Stimulated activated CD8-positive, alpha-beta memory T cell treated with anti-CD3 and anti-CD28 coated beads, Interleukin-4, amount 100 ng/mL, for 24 hours (primary cell): ENCODE data around the gene LEFTY2.
"Not testable (repeated sequence)": the region's sequence is repeated elsewhere in the genome, so short reads cannot be mapped to it uniquely, and the experiment has no call there.

Experiments
- DNase-seq: peaks from one replicate; pipeline ENCODE4 v3.0.0-alpha.2; 2020; ENCODE audit warnings: low read depth

Gene LEFTY2

DNA sequence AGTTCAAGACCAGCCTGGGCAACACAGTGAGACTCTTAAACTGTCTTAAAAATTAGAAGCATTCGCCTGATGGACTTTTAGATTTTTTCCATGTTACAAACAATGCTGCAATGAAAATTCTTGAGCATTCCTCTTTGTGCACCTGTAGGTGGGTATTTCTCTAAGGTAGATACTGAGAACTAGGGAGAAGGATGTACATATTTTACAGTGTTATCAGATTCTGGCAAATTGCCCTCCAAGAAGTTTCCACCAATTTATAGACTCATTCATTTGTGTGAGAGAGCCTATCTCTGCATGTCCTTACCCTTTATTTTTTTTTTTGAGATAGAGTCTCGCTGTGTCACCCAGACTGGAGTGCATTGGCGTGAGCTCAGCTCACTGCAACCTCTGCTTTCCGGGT is 12.3 kb upstream of the LEFTY2 start:
- no peak for DNase-seq

DNA sequence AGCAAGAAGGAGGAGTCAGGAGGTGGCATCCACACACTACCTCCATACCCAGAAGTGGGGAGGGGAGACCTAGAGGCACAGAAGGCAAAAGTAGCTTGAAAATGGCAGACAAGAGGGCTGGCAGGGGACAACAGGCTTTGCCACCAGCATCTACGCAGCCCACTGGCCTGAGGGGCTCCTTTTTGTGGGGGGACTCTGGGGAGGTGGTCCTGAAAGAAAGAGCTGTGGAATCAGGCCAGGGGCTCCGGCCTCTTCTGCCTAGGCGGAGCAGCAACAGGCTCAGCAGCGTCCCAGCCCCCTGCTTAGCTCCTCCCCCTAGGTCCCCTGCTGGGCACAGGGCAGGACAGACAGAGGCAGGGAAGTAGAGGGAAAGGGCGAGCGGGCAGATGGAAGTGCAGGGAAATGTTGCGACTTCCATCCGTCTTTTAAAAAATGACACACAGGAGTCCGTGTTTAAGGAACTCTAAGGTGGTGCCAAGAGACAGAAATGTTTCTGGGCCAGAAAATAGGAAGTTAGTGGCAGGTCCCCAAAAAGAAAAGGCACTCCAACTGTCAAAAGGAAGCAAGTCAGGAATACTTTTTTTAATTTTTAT is 10.0 kb upstream of the LEFTY2 start:
- no peak for DNase-seq

DNA sequence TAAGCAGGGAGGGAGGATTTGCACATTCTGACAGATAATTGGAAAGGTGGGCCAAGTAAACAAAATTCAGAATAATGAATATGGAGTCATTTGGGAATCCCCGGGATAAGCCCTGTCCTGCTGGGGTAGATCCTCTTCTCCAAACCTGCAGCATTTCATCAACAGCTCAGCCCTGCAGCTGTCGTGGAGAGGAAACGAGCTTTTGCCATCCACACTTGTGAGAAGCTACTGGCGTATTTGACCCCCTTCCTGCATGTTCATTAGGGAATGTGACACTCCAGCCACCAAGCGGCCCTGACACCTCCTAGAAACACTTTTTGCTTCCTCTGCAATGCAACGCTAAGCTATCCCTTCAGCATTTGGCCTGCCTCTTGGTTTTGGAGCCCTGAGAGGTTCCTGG is 8.0 kb upstream of the LEFTY2 start:
- DNase-seq: no peak

DNA sequence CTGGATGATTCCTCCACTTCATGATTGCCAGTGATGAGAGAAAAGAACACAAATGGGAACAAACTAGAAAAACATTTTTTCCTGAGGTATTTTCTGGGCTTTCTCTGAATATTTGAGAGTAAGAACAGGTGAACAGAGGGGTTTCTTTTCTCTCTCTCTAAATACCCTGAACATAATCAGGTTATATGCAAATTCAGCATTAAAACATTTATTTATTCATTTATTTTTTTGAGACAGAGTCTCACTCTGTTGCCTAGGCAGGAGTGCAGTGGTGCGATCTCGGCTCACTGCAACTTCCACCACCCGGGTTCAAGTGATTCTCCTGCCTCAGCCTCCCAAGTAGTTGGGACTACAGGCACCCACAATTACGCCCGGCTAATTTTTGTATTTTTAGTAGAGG is 5.8 kb upstream of the LEFTY2 start:
- DNase-seq: no peak

DNA sequence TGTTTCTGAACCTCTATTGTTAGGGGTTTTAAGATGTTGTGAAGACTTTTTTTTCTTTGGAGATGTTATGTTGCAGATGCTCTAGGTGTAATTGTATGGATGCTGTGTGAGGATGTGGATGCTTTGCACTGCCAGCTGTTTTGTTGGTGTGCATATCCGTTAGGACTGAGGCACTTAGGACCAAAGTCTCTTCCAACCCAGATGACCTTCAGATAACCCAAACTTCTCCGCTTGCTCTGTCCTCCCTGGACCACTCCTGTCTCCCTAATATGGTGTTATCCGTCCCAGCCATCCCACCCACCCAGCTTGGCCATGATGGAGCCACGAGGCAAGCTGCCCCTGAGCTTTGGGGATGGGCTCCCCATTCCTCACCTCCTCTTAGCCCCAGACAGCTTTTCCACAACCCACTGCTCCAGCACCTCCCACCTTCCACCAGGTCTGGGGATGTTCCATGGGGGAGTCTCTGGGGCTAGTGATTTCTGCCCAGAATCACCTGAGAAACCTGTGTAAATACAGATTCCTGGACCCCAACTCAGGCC is 5.1 kb upstream of the LEFTY2 start:
- DNase-seq: no peak

DNA sequence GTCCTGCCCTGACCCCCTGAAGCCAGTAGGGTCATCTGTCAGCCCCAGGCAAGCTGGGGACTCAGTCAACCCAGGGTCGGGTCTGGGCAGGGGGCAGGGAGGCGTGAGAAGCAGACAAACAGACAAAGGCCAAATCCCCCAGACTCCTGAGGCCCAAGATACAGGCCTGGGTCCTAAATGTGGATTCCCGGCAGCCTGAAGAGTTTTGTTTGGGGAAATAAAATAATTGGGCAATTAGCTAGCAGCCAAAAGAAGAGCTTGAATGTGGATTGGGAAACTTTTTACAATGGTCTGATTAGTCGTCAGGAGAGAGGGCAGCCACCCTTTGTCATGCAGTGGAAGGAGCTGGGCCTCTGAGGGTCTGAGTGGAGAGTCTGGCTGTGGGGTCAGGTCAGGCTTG is 4.5 kb upstream of the LEFTY2 start:
- no peak for DNase-seq

DNA sequence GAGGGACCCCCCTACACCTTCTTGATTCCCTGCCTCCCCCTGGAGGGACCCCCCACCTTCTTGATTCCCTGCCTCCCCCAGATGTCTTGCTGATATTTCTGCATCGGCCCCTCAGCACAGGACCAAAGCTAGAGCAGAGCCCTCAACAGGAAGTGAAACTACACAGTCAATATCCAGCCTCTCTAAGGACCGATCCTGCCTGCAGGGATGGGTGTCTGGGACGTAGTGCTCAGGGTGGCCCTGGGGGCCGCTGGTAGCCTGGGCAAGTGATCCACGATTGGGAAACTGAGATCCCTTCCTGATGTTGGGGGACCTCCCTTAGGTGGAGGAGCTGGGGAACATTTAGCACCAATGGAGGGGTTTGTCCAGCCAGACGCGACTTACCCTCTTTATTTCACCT is 3.9 kb upstream of the LEFTY2 start:
- no peak for DNase-seq

DNA sequence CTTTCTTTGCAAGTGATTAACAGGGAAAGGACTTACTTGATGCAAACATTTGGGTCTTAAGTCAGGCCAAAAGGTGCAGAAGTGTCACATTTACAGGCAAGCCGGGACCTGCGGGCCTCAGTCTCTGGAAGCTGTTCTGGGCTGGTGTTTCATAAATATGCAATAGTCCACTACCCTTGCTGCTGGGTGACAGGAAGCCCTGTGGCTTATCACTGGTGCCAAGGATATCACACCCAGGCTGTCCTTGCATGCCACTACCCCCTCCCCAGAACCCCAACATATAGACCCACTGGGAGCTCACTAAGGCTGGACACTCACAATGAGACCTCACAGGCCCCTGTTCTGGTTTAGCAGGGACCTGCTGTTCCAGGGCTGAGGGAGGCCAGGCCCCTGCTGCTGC is 3.4 kb upstream of the LEFTY2 start:
- DNase-seq: no peak

DNA sequence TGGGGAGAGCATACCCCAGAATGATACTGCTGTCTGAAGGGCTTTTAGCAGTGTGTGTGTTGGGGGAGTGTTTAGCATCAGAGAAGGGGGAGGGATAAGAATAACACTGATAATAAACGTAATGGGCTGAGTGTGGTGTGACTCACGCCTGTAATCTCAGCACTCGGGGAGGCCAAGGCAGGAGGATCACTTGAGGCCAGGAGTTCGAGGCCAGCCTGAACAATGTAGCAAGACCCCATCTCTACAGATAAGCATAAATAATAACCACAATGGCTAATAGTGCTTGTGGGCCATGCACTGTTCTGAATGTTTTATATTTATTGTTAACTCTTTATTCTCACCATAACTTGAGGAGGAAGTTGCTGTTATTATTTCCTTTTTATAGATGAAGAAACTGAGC is 2.6 kb upstream of the LEFTY2 start:
- DNase-seq: no peak

DNA sequence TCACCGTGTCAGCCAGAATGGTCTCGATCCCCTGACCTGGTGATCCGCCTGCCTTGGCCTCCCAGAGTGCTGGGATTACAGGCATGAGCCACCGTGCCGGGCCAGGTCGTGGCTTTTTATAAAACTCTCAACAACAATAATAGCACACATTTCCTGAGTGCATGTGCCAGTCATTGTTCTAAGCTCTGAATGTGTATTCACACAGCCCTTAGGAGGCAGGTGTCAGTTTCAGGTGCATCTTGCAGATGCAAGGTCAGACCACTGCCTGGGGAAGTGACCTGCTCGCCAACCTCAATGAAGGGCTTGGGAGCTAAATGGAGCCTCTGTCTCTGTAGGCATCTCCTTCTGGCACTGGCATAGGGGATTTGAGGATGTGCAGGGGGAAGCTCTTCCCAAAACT is 1.6 kb upstream of the LEFTY2 start:
- DNase-seq: no peak

DNA sequence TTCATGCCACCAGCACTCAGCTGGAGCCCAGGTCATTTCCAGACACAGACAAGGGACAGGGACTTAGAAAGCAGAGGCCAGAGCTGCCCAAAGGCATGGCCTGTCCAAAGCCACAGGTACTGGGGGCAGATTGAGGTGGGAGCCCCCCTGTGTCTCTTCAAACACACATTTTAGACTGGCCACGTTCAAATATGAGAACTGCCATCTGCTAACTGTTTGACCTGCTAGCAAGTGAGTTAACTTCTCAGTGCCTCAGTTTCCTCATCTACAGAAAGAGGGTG is 862 bp upstream of the LEFTY2 start:
- no peak for DNase-seq

DNA sequence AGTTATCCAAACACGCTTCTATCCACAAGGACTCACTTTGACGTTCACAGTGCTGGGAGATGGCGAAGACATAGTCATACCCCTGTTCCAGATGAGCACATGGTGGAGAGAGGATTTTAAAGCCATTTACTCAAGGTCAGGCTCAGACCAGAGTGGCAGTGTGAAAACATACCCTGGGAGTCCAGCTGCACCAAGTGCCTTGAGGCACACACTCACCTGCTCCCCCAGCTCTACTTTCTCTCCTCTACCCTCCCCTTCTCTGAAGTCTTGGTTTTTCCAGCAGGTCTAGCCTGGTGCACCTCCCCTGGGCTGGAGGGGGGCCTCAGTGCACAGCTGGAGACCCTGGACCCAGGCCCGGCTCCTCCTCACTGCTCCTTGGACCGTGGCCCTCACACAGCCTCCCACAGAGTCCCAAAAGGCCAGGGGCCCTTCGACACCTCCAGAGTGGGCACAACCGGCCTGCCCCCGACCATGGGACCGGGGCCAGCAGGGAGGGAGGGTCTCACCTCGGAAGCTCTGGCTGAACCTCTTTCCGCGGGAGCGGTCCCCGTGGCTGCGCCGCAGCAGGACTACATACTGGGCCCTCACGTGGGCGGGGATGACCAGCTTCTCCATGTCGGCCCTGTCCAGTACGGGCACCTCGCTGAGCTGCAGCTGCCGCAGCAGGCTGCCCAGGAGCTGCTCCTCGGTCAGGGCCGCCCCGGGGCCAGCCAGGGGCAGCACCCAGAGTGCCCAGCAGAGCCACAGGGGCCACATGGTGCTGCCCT is 452 bp downstream of the LEFTY2 start:
- no peak for DNase-seq

DNA sequence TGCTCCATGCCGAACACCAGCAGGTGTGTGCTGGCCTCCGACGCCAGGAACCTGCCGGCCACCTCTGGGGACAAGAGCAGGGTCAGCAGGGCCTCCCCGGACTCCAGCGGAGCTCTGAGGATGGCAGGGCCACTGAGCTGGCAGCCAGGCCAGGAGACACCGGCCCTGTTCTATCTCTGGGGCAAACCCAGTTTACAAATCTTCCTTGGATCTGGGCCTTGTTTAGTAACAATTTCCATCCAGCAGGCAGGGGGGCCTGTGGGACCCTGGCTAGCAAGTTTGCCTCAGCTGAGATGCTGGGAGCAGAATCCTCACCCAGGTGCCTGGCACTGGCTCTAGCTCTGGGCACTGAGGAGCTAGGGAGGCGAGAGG is 1.1 kb downstream of the LEFTY2 start:
- DNase-seq: not testable (repeated sequence)

DNA sequence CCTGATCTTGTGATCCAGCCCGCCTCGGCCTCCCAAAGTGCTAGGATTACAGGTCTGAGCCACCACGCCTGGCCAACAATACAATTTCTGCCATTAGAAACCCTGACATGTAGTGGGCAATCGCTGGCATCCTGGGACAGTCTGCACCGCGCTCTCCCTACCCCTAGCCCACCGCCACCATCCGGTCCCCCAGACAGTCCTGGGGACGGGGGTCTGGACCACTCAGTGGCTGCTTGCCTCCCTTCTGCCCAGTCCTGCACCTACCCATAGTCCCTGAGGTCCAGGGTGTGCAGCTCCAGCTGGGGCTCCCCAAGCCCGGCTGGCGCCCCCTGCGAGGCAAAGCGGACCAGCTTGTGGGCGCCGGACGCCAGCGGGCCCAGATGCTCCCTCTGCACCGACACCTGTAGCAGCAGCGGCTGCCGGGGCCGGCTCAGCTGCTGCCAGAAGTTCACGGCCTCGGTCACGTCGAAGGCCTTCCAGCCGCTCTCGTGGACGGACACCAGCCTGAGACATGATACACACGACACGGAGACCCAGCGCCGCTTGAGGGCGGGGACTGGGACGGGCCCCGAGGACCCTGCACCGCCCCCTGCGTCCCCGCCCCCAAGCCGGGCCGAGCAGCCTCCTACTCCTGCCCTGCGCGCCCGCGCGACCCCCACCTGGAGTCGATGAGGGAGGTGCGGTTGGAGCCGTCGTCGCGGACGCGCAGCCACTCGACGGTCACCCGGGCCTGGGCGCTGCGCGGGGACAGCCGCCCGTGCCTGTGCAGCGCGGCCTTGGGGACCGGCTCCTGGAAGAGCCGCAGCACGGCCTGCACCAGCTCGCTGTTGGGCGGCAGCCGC is 1.7 kb downstream of the LEFTY2 start:
- not testable (repeated sequence) for DNase-seq

DNA sequence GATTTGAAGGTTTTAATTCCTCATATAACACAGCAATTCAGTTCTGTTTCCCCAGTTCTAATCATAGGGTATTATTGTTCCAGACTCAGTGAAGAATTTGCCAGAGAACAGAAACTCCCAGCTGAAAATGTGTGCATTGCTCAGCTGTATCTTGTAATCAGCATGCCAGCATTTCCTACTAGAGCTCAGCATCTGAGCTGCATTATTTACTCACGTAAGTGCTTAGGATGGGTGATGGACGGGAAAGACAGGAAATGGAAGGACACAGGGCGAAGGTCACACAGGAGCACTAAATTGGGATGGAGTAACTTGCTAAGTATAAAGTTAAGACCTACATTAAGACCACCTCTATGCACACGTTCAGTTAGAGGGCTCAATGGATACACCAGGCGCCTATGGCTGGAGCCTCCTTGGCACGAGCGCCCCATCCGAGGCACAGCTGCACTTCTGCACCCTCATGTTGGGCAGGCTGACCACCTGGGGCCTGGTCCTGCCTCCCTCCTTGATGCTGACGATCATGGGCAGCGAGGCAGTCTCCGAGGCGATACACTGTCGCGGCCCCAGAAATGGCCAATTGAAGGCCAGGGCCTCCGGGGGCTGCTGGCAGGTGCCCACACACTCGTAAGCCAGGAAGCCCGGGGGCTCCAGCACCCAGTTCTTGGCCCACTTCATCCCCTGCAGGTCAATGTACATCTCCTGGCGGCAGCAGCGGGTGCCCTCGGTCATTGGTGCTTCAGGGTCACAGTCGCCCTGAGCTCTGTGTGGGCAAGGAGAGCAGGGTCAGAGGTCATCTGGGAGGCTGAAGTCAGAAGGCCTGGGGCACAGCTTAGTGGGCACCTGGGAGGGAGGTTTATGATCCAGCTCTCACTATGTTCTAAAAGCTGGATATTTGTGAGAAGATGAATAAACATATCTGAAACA is 3.7 kb downstream of the LEFTY2 start:
- DNase-seq: no peak

DNA sequence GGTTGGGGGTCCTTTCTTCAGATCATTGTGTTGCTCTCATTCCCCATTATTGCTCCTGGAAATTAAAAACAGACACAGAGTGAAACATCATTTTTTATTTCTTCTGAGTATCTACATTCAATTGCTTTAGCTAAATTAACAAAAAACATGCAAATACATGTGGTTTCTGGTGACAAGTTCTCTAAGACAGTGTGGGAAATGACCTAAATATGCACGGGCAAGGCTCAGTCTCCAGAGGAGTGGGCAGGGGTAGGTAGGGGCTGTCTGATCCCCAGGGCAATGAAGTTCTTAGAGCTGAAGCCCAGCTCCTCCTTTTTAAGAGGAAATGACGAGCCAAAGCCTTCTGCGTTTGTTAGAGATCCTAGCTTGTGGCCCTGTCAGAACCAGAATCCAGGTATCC is 4.5 kb downstream of the LEFTY2 start:
- no peak for DNase-seq

DNA sequence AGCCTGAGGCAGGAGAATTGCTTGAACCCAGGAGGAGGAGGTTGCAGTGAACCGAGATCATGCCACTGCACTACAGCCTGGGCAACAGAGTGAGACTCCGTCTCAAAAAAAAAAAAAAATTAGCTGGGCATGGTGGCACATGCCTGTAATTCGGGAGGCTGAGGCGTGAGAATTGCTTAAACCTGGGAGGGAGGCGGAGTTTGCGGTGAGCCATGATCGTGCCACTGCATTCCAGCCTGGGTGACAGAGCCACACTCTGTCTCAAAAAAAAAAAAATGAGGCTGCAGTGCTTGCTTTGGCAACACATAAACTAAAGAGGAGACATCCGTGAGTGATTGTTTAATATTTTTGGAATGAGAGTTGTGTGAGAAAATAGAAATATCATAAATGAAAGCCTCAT is 4.9 kb downstream of the LEFTY2 start:
- DNase-seq: not testable (repeated sequence)

DNA sequence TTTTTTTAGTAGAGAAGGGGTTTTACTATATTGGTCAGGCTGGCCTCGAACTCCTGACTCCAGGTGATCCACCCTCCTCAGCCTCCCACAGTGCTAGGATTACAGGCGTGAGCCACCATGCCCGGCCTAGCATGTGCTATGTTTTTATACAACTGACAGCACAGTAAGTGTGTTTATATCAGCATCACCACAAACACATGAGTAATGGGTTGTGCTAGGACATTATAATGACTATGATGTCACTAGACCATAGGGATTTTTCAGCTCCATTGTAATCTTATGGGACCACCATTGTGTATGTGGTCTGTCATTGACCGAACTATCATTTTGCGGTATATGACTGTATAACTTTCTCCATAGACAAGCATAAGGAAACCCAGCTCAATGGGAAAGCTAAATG is 6.3 kb downstream of the LEFTY2 start:
- no peak for DNase-seq

DNA sequence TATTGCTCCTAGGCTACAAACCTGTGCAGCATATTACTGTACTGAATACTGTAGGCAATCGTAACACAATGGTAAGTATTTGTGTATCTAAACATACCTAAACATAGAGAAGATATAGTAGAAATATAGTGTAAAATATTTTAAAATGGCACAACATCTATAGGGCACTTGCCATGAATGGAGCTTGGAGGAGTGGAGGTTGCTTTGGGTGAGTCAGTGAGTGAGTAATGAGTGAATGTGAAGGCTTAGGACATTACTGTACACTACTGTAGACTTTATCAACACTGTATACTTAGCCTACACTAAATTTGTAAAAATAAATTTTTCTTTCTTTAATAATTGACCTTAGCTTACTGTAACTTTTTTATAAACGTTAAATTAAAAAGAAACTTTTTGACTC is 7.9 kb downstream of the LEFTY2 start:
- DNase-seq: no peak

DNA sequence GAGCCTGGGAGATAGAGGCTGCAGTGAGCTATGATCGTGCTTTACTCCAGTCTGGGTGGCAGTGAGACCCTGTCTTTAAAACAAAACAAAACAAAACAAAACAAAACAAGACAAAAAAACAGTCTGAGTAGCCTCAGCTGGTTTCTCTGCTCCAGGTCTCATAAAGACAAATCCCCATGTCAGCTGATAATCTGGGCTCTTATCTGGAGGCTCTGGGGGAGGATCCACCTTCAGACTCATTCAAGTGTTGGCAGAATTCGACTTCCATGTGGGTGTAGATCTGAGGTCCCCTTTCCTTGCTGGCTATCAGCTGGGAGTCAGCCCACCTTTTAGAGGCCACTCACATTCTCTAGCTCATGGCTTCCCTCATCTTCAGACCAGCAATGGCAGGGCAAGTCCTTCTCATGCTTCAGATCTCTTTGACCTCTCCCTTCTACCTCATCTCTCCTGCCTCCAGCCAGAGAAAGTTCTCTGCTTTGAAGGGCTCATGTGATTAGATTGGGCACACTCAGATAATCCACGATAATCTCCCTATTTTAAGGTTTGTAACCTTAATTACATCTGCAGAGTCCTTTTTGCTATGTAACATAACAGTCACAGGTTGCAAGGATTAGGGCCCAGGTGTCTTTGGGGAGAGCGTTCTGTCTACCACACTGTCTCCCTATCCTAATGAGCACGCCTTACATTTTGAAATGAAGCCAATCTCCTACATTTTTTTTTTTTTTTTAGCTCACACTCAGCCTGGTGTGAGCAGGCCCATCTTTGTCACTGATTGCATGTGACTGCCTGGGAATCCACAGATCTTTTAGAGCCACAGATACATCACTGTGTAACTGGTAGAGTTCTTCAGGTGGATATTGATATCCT is 9.5 kb downstream of the LEFTY2 start:
- no peak for DNase-seq

DNA sequence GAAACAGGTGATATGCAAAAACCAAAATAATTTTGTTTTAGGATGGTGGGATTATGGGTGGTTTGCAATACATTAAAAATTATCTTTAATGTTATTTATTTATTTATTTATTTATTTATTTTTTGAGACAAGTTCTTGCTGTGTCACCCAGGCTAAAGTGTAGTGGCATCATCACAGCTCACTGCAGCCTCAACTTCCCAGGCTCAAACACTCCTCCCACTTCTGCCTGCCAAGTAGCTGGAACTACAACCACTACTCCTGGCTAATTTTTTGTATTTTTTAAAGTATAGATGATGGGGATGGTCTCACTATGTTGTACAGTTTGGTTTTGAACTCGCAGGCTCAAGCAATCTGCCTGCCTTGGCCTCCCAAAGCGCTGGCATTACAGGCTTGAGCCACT is 10.5 kb downstream of the LEFTY2 start:
- DNase-seq: no peak
